Thymus (tissue), 11 donors: Measurements from ENCODE around the gene VAPB. TPM values are rescaled to one million over a fixed set of nuclear protein-coding genes. Genes with fewer than 3 reads are reported as not detected.

Experiments
- DNase-seq, 9 donors: peaks; one replicate each; pipeline ENCODE4 v3.0.0-alpha.2; 2013; ENCODE audit warnings: low spot score in 9 of 9, low read depth in 6 of 9, missing footprints in 1 of 9
- H3K27ac ChIP-seq, 2 donors: one replicate each; pipeline ENCODE4 v1.5.1; 2013; ENCODE audit warnings: control low read depth in 1 of 2, low read depth in 1 of 2, low read length in 1 of 2, mild to moderate bottlenecking in 1 of 2, moderate library complexity in 1 of 2
- H3K27me3 ChIP-seq, 2 donors: one replicate each; pipeline ENCODE4 v1.5.1; 2013; ENCODE audit warnings: low read length in 1 of 2; ENCODE audit not compliant: control insufficient read depth in 2 of 2, insufficient read depth in 1 of 2
- H3K36me3 ChIP-seq, 2 donors: one replicate each; pipeline ENCODE4 v1.5.1; 2013; ENCODE audit warnings: low read length in 1 of 2, mild to moderate bottlenecking in 1 of 2, moderate library complexity in 1 of 2; ENCODE audit not compliant: control insufficient read depth in 2 of 2, insufficient read depth in 2 of 2
- H3K4me1 ChIP-seq, 2 donors: one replicate each; pipeline ENCODE4 v1.5.1; 2013; ENCODE audit warnings: low read length in 2 of 2; ENCODE audit not compliant: control insufficient read depth in 2 of 2, insufficient read depth in 2 of 2
- H3K4me3 ChIP-seq, 2 donors: one replicate each; pipeline ENCODE4 v1.5.1; 2013; ENCODE audit warnings: low read length in 2 of 2, control low read depth in 1 of 2, mild to moderate bottlenecking in 1 of 2
- H3K9me3 ChIP-seq, 2 donors: one replicate each; pipeline ENCODE4 v1.5.1; 2013; ENCODE audit warnings: low read length in 1 of 2, mild to moderate bottlenecking in 1 of 2; ENCODE audit not compliant: control insufficient read depth in 2 of 2, insufficient read depth in 1 of 2
- WGBS: extraction: QIAGEN DNeasy Blood & Tissue Kit; methylation state at CpG from one replicate; pipeline ENCODE4 v1.1.7; 2013; 5-methylcytosine and 5-hydroxymethylcytosine counted together
- polyA plus RNA-seq: library from polyadenylated mRNA; stranded (reverse); fragments of 200-250 nt; gene quantifications from one replicate; pipeline ENCODE4 v1.2.3, GENCODE V29; 2013
- total RNA-seq: library from RNA; stranded (reverse); fragments of 120-200 nt; gene quantifications from one replicate; pipeline ENCODE4 v1.2.4, GENCODE V29; 2013
- donor health status: healthy.

The VAPB gene
- total and polyA plus RNA-seq, 2 donors, result 7.6 to 29.0 TPM

GRCh38 chr20:58444746-58445255 lies 55.8 kb downstream of the VAPB start:
- H3K9me3 ChIP-seq, result no peaks in the 10 kb centered on the region
- no peaks in the 10 kb centered on the region for H3K4me1 ChIP-seq
- no peak overlapping the region for H3K4me3 ChIP-seq
- H3K27me3 ChIP-seq, result no peaks in the 10 kb centered on the region
- H3K36me3 ChIP-seq, result peaks cover 23 to 50% of the 10 kb centered on the region in 2 donors
- 98% methylated on average over 5 of the region's 5 CpGs for WGBS
- no peak overlapping the region for H3K27ac ChIP-seq
- DNase-seq, result no peak

- peaks cover 23 to 53% of the 10 kb centered on the region in 2 donors for H3K36me3 ChIP-seq
- H3K4me1 ChIP-seq, result no peaks in the 10 kb centered on the region
- H3K27ac ChIP-seq, result no peak overlapping the region
- 93% methylated on average over 6 of the region's 6 CpGs for WGBS
- H3K4me3 ChIP-seq, result no peak overlapping the region
- no peaks in the 10 kb centered on the region for H3K9me3 ChIP-seq
- no peak for DNase-seq
- H3K27me3 ChIP-seq, result no peaks in the 10 kb centered on the region
Measured at GRCh38 chr20:58446264-58446959, 57.4 kb downstream of the VAPB start.

GRCh38 chr20:58446960-58447265 lies 57.9 kb downstream of the VAPB start:
- peaks cover 21 to 49% of the 10 kb centered on the region in 2 donors for H3K36me3 ChIP-seq
- no peak for DNase-seq
- H3K27ac ChIP-seq, result no peak overlapping the region
- H3K27me3 ChIP-seq, result no peaks in the 10 kb centered on the region
- H3K4me1 ChIP-seq, result no peaks in the 10 kb centered on the region
- 95% methylated on average over 7 of the region's 7 CpGs for WGBS
- no peaks in the 10 kb centered on the region for H3K9me3 ChIP-seq
- H3K4me3 ChIP-seq, result no peak overlapping the region

GRCh38 chr20:58447511-58448391 lies 58.7 kb downstream of the VAPB start:
- peak in 8 of 9 donors; percentile 18 to 68 (median 29) for DNase-seq
- no peak overlapping the region for H3K27ac ChIP-seq
- H3K36me3 ChIP-seq, result peaks cover 20 to 43% of the 10 kb centered on the region in 2 donors
- WGBS, result 81% methylated on average over 10 of the region's 10 CpGs
- H3K27me3 ChIP-seq, result no peaks in the 10 kb centered on the region
- H3K4me3 ChIP-seq, result no peak overlapping the region
- no peaks in the 10 kb centered on the region for H3K9me3 ChIP-seq
- H3K4me1 ChIP-seq, result no peaks in the 10 kb centered on the region

GRCh38 chr20:58448958-58449357 lies 59.9 kb downstream of the VAPB start:
- no peak for DNase-seq
- no peak overlapping the region for H3K4me3 ChIP-seq
- peaks cover 0 to 3% of the 10 kb centered on the region in 2 donors for H3K9me3 ChIP-seq
- H3K4me1 ChIP-seq, result no peaks in the 10 kb centered on the region
- WGBS, result 98% methylated on average over 4 of the region's 4 CpGs
- H3K27ac ChIP-seq, result no peak overlapping the region
- peaks cover 16 to 38% of the 10 kb centered on the region in 2 donors for H3K36me3 ChIP-seq
- H3K27me3 ChIP-seq, result no peaks in the 10 kb centered on the region

- Histone ChIP-seq H3K27me3 (no peaks in the 10 kb centered on the region), H3K36me3 (peaks cover 12 to 30% of the 10 kb centered on the region in 2 donors), H3K27ac (no peak overlapping the region), H3K9me3 (peaks cover 0 to 3% of the 10 kb centered on the region in 2 donors), H3K4me3 (no peak overlapping the region), H3K4me1 (no peaks in the 10 kb centered on the region)
- DNase-seq, result no peak
- 95% methylated on average over 10 of the region's 10 CpGs for WGBS
Measured at GRCh38 chr20:58449681-58450221, 60.7 kb downstream of the VAPB start.

GRCh38 chr20:58450254-58450653 lies 61.2 kb downstream of the VAPB start:
- H3K9me3 ChIP-seq, result peaks cover 0 to 3% of the 10 kb centered on the region in 2 donors
- H3K4me1 ChIP-seq, result no peaks in the 10 kb centered on the region
- no peak overlapping the region for H3K27ac ChIP-seq
- no peak overlapping the region for H3K4me3 ChIP-seq
- WGBS, result 87% methylated on average over 10 of the region's 10 CpGs
- H3K36me3 ChIP-seq, result peaks cover 8 to 25% of the 10 kb centered on the region in 2 donors
- DNase-seq, result no peak
- no peaks in the 10 kb centered on the region for H3K27me3 ChIP-seq

- Histone ChIP-seq H3K27me3 (no peaks in the 10 kb centered on the region), H3K4me1 (no peaks in the 10 kb centered on the region), H3K4me3 (no peak overlapping the region), H3K9me3 (peaks cover 0 to 3% of the 10 kb centered on the region in 2 donors), H3K27ac (no peak overlapping the region), H3K36me3 (peaks cover 4 to 16% of the 10 kb centered on the region in 2 donors)
- 92% methylated on average over 4 of the region's 4 CpGs for WGBS
- DNase-seq, result no peak
Measured at GRCh38 chr20:58452667-58453255, 63.7 kb downstream of the VAPB start.
